Memory B cell (primary cell): ENCODE measurements around the gene TOB2.
A peak's percentile ranks its signal among the peaks of the same experiment; 100 is the strongest.
"Not testable (repeated sequence)": the region's sequence is repeated elsewhere in the genome, so short reads cannot be mapped to it uniquely, and the experiment has no call there.

ENCODE experiments used
- ATAC-seq: fragments of 150-1000 bp; cut with Tn5 transposase; 2 replicates; pipeline ENCODE4 v1.10.0; 2021; ENCODE audit warnings: low read depth, mild to moderate bottlenecking, moderate library complexity
- DNase-seq, 2 donors: peaks; one replicate each; pipeline ENCODE4 v3.0.0; 2022; ENCODE audit warnings: low spot score in 2 of 2
- H3K27ac Mint-ChIP-seq: one replicate; pipeline ENCODE4 v1.8.0; 2022; ENCODE audit warnings: mild to moderate bottlenecking, moderate library complexity, mixed read lengths
- H3K27me3 Mint-ChIP-seq: one replicate; pipeline ENCODE4 v1.8.0; 2022; ENCODE audit warnings: mixed read lengths
- H3K36me3 Mint-ChIP-seq: one replicate; pipeline ENCODE4 v1.8.0; 2022; ENCODE audit warnings: mild to moderate bottlenecking, mixed read lengths
- H3K4me1 Mint-ChIP-seq: one replicate; pipeline ENCODE4 v1.8.0; 2022; ENCODE audit warnings: mixed read lengths
- H3K4me3 Mint-ChIP-seq: one replicate; pipeline ENCODE4 v1.8.0; 2022; ENCODE audit warnings: mild to moderate bottlenecking, moderate library complexity, mixed read lengths
- H3K9me3 Mint-ChIP-seq: one replicate; pipeline ENCODE4 v1.8.0; 2022; ENCODE audit warnings: mixed read lengths

TOB2 gene

GRCh38 chr22:41425660-41426365, 20.8 kb downstream of the TOB2 start:
- no peaks in the 10 kb centered on the region for H3K9me3 Mint-ChIP-seq
- H3K27me3 Mint-ChIP-seq, result no peaks in the 10 kb centered on the region
- no peak for DNase-seq
- H3K27ac Mint-ChIP-seq, result peak overlapping the region; percentile 77
- H3K4me3 Mint-ChIP-seq, result peak overlapping the region; percentile 59
- peaks cover 17% of the 10 kb centered on the region for H3K4me1 Mint-ChIP-seq
- H3K36me3 Mint-ChIP-seq, result peaks cover 11% of the 10 kb centered on the region
- ATAC-seq, result peak; percentile 49

GRCh38 chr22:41418717-41419116, 27.9 kb downstream of the TOB2 start:
- Mint-ChIP-seq H3K27me3 (no peaks in the 10 kb centered on the region), H3K4me1 (peaks cover 16% of the 10 kb centered on the region), H3K9me3 (no peaks in the 10 kb centered on the region), H3K4me3 (no peak overlapping the region), H3K27ac (peak overlapping the region; percentile 60), H3K36me3 (peaks cover 2% of the 10 kb centered on the region)
- ATAC-seq (no peak), DNase-seq (no peak)

DNA sequence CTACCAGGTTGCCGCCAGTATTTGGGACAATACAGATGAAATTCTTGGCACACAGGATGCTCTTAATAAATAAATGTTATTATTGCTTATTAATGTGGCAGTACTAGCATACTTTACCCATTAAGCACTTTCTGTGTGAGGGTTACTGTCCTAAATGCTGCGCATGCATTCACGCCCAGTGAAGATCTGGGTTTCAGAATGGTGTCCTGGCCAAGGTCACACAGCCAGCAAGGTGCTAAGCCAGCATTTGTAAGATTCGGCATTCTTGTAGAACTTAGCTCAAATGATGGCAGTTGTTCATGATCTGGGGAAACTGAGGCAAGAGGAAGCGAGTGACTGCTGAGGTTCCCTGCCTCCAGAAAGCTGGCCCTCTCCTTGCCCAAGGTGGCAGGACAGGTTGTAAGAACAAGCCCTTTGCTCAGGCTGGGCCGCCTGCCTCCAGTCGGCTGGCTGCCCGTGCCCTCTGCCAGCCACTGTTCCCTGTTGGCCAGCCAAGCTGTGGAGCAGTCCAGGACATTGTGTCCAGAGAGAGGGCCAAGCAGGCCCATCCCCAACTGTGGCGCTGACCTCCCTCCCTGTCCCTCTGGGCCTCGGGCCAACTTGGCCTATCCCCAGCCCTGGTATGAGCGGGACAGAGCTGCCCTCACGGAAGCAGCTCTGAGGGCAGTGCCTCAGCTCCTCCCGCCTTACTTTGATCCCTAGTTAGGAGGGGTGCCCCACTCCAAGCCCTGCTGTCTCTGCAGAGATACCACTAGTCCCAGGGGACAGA, 28.8 kb downstream of the TOB2 start:
- peak overlapping the region; percentile 60 for H3K27ac Mint-ChIP-seq
- no peaks in the 10 kb centered on the region for H3K9me3 Mint-ChIP-seq
- DNase-seq (no peak), ATAC-seq (no peak)
- H3K4me1 Mint-ChIP-seq, result peaks cover 16% of the 10 kb centered on the region
- H3K27me3 Mint-ChIP-seq, result no peaks in the 10 kb centered on the region
- H3K4me3 Mint-ChIP-seq, result no peak overlapping the region
- H3K36me3 Mint-ChIP-seq, result peaks cover 2% of the 10 kb centered on the region

DNA sequence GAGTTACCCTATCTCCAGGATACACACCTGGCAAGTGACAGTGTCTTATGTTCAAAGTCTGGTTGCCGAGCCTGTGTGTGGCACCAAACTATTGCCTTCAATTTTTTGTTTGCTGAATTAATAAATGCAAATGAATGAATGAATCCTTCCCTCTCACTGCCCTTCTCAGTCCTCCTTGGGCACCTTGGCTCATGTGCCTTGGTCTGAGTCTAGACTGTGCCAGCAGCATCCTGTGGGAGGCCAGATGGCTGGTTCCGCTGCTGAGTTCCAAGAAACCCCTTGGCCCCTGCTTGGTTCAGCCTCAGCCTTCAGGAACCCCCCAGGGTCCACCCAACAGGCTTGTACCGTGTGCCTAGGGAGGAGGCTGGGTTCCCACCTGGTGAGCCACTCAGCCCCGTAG, 31.0 kb downstream of the TOB2 start:
- H3K4me3 Mint-ChIP-seq, result peak overlapping the region; percentile 90
- ATAC-seq, result no peak
- H3K27me3 Mint-ChIP-seq, result no peaks in the 10 kb centered on the region
- H3K27ac Mint-ChIP-seq, result peak overlapping the region; percentile 96
- H3K9me3 Mint-ChIP-seq, result no peaks in the 10 kb centered on the region
- DNase-seq, result no peak
- H3K36me3 Mint-ChIP-seq, result peaks cover 2% of the 10 kb centered on the region
- H3K4me1 Mint-ChIP-seq, result peaks cover 29% of the 10 kb centered on the region

- peaks cover 38% of the 10 kb centered on the region for H3K4me1 Mint-ChIP-seq
- H3K27ac Mint-ChIP-seq, result peak overlapping the region; percentile 96
- DNase-seq (no peak), ATAC-seq (no peak)
- H3K36me3 Mint-ChIP-seq, result no peaks in the 10 kb centered on the region
- no peaks in the 10 kb centered on the region for H3K9me3 Mint-ChIP-seq
- H3K4me3 Mint-ChIP-seq, result peak overlapping the region; percentile 52
- no peaks in the 10 kb centered on the region for H3K27me3 Mint-ChIP-seq
Measured at GRCh38 chr22:41411021-41411851, 35.4 kb downstream of the TOB2 start.

DNA sequence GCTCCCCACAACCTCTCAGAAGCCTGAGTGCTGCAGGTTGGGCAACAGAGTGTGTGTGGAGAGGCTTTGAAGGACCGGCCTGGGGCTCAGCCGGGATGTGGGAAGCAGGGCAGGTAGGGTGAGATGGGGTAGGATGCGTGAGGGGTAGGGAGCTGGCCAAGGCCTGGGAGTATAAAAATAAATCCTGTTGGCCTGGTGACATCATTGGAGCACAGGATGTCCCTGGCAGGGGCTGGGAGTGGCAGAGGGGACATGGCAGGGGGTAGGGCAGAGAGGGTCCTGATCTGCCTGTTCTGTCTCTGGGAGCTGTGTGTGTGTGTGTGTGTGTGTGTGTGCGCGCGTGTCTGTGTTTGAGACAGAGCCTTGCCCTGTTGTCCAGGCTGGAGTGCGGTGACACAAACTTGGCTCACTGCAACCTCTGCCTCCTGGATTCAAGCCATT, 36.3 kb downstream of the TOB2 start:
- H3K4me3 Mint-ChIP-seq, result no peak overlapping the region

DNA sequence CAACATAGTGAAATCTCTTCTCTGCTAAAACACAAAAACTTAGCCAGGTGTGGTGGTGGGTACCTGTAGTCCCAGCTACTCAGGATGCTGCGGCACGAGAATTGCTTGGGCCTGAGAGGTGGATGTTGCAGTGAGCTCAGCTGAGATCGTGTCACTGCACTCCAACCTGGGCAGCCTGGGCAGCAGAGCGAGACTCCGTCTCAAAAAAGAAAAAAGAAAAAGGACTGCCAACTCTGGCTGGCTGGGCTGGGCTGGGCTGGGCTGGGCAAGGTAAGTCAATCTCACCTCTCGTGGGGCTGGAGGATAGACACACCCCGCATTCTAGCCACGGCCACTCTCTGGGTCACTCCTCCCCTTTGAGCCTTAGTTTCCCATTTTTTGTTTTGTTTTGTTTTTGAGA, 37.9 kb downstream of the TOB2 start:
- no peaks in the 10 kb centered on the region for H3K27me3 Mint-ChIP-seq
- H3K4me3 Mint-ChIP-seq, result no peak overlapping the region
- H3K27ac Mint-ChIP-seq, result peak overlapping the region; percentile 50
- H3K36me3 Mint-ChIP-seq, result no peaks in the 10 kb centered on the region
- H3K9me3 Mint-ChIP-seq, result no peaks in the 10 kb centered on the region
- H3K4me1 Mint-ChIP-seq, result peaks cover 36% of the 10 kb centered on the region
- ATAC-seq, result no peak
- DNase-seq, result no peak

More for the DNA sequence above, 36.3 kb downstream of the TOB2 start:
- H3K36me3 Mint-ChIP-seq, result no peaks in the 10 kb centered on the region
- no peaks in the 10 kb centered on the region for H3K9me3 Mint-ChIP-seq
- DNase-seq (no peak), ATAC-seq (no peak)
- H3K4me1 Mint-ChIP-seq, result peaks cover 38% of the 10 kb centered on the region
- no peaks in the 10 kb centered on the region for H3K27me3 Mint-ChIP-seq
- H3K27ac Mint-ChIP-seq, result peak overlapping the region; percentile 45

DNA sequence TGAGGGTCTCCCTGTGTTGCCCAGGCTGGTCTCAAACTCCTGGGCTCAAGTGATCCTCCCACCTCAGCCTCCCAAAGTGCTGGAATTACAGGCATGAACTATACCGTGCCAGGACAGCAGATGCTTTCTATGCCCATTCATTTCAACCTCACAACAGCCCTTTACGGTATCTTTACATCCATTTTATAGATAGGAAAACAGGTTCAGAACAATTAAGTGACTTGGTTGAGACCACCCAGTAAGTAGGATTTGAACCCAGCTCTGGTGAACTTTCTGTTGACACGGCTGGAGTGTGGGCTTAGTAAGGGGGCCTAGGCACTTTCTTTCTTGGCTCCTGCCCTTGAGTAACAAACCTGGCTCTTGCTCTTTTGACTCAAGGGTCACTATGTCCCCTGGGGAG, 39.2 kb downstream of the TOB2 start:
- no peaks in the 10 kb centered on the region for H3K36me3 Mint-ChIP-seq
- DNase-seq, result no peak
- peak overlapping the region; percentile 50 for H3K27ac Mint-ChIP-seq
- ATAC-seq, result no peak
- H3K27me3 Mint-ChIP-seq, result no peaks in the 10 kb centered on the region
- peaks cover 35% of the 10 kb centered on the region for H3K4me1 Mint-ChIP-seq
- H3K9me3 Mint-ChIP-seq, result no peaks in the 10 kb centered on the region
- peak overlapping the region; percentile 8 for H3K4me3 Mint-ChIP-seq

DNA sequence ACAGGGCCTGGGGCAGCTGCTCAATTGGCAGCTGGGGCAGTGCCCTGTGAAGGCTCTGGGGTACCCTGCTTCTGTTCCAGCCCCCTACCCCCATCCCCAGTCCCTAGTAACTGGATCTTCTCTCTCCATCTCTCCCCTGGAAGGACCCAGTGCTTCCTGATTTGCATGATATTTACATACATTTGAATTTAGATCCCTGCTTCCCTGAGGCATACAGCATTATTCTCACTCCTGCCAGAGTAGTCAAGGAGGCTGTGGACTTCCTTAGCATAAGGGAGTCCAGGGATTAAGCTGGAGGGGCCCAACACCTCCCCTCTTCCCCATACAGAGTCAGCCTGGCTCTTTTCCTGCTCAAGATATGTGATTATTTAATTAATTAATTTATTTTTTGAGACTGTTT, 40.2 kb downstream of the TOB2 start:
- H3K36me3 Mint-ChIP-seq, result no peaks in the 10 kb centered on the region
- ATAC-seq, result no peak
- DNase-seq, result no peak
- H3K4me3 Mint-ChIP-seq, result no peak overlapping the region
- H3K4me1 Mint-ChIP-seq, result peaks cover 27% of the 10 kb centered on the region
- no peaks in the 10 kb centered on the region for H3K9me3 Mint-ChIP-seq
- no peak overlapping the region for H3K27ac Mint-ChIP-seq
- no peaks in the 10 kb centered on the region for H3K27me3 Mint-ChIP-seq

- DNase-seq (no peak), ATAC-seq (no peak)
- Mint-ChIP-seq H3K27me3 (no peaks in the 10 kb centered on the region), H3K4me1 (peaks cover 21% of the 10 kb centered on the region), H3K36me3 (no peaks in the 10 kb centered on the region), H3K9me3 (no peaks in the 10 kb centered on the region), H3K27ac (peak overlapping the region; percentile 47), H3K4me3 (no peak overlapping the region)
Measured at GRCh38 chr22:41405588-41405987, 41.0 kb downstream of the TOB2 start.

GRCh38 chr22:41403532-41404318, 42.9 kb downstream of the TOB2 start:
- DNase-seq (peak; percentile 86), ATAC-seq (peak; percentile 93)
- H3K27me3 Mint-ChIP-seq, result no peaks in the 10 kb centered on the region
- no peak overlapping the region for H3K4me3 Mint-ChIP-seq
- no peaks in the 10 kb centered on the region for H3K9me3 Mint-ChIP-seq
- no peak overlapping the region for H3K27ac Mint-ChIP-seq
- H3K36me3 Mint-ChIP-seq, result no peaks in the 10 kb centered on the region
- peaks cover 17% of the 10 kb centered on the region for H3K4me1 Mint-ChIP-seq

GRCh38 chr22:41402851-41403250, 43.8 kb downstream of the TOB2 start:
- DNase-seq, ATAC-seq, H3K27me3 Mint-ChIP-seq, H3K36me3 Mint-ChIP-seq, H3K9me3 Mint-ChIP-seq, H3K27ac Mint-ChIP-seq, H3K4me3 Mint-ChIP-seq: not testable (repeated sequence)
- peaks cover 14% of the 10 kb centered on the region for H3K4me1 Mint-ChIP-seq

- Mint-ChIP-seq H3K9me3 (no peaks in the 10 kb centered on the region), H3K27ac (no peak overlapping the region)
Measured at GRCh38 chr22:41401781-41402648, 44.6 kb downstream of the TOB2 start.

More at GRCh38 chr22:41401781-41402648, 44.6 kb downstream of the TOB2 start:
- Mint-ChIP-seq H3K27me3 (no peaks in the 10 kb centered on the region), H3K4me1 (peaks cover 12% of the 10 kb centered on the region), H3K36me3 (peaks cover 2% of the 10 kb centered on the region), H3K4me3 (no peak overlapping the region)
- ATAC-seq, result no peak
- no peak for DNase-seq
